Left cardiac atrium (tissue), 4 donors: Measurements from ENCODE around the gene REELD1. TPM values are rescaled to one million over a fixed set of nuclear protein-coding genes. Genes with fewer than 3 reads are reported as not detected.
A peak's percentile ranks its signal among the peaks of the same experiment; 100 is the strongest.

Source experiments
- ATAC-seq, 2 donors: fragments of 200-7000 bp; cut with Tn5 transposase; one replicate each; pipeline ENCODE4 v1.9.1; 2020; ENCODE audit warnings: mild to moderate bottlenecking in 2 of 2, moderate library complexity in 2 of 2
- DNase-seq: peaks from one replicate; pipeline ENCODE4 v3.0.0-alpha.2; 2020
- intact Hi-C, 2 donors: fragments of 100-400 bp; cut with DNase I; formaldehyde crosslinking; loops; one replicate each; pipeline versions ENCODE4 v1.14.1 to v1.15.1; 2022 to 2023
- total RNA-seq, 2 donors: library from RNA; stranded (reverse); fragmentation: NEBNext Ultra II Directional; extraction: Animal tissue kit (Norgen Biotek cat#: 25700); gene quantifications; one replicate each; pipeline ENCODE4 v1.2.1, GENCODE V29; 2021
- donor health status: DM: no; HTN: yes; CAD: no.
- donor health status: DM: no; HTN: yes; CAD: no; lungs with severe emphysema.
- donor health status: DM: yes; HTN: yes; CAD: no.
- donor health status: Dilated cardiomyopathy.

Gene REELD1
- total RNA-seq, 2 donors from 2014 or later: 0.16 TPM; not detected in 1

DNA sequence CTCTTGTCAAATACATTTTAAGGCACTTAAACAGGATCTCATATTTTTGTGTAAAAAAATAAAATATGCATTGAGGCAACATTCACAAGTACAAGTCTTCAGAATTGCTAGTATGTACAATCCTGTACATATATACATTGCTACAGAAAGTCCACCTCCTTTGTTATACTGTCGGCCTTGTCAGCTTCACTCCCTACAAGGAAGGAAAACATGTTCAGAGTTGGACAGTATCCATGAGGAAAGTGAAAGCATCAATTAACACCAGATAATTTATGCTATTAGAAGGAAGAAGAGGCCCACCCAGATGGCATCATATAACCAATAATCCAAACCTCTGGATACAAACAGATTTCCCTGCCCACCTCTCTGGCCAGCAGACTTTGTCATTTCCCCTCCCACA is 42.0 kb downstream of the REELD1 start:
- DNase-seq: no peak
- intact Hi-C loops: no loop called here
- ATAC-seq: no peak

DNA sequence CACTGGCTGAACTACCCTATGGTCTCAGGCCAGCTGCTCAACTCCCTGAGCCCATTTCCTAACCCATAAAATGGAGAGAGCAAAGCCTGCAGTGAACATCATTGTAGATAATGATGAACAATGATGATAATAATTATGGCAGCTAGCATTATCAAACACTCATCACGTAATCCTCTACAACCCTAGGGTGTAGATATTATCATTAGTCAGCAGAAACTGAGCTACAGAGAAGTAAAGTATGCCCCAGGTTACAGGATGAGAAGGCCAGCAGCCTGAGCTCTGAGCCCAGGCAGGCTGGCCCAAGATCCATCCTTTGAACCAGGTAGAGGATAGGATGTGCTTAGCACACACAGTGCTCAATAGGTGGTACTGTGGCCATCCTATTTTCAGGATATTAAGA is 43.2 kb downstream of the REELD1 start:
- no peak for ATAC-seq
- intact Hi-C loops: no loop called here
- DNase-seq: no peak

DNA sequence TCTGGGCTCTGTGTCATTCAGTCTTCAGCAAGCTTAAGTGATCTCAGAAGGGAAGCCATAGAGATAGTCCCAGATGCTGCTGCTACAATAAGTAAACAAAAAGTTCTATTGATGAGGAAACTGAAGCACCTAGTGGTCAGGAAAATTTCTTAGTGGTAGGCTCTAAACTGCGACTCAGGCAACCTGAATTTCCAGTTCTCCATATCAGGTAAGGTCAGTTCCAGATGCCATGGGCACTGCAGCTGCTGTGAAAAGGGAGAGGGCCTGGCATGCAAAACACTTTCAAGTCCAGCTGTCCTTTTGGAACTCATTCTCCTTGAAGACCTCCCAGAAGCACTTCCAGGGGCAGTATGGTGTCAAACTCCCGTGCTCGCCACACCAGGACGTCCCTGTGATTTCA is 46.2 kb downstream of the REELD1 start:
- DNase-seq (no peak), ATAC-seq (no peak)
- intact Hi-C loops: no loop called here

DNA sequence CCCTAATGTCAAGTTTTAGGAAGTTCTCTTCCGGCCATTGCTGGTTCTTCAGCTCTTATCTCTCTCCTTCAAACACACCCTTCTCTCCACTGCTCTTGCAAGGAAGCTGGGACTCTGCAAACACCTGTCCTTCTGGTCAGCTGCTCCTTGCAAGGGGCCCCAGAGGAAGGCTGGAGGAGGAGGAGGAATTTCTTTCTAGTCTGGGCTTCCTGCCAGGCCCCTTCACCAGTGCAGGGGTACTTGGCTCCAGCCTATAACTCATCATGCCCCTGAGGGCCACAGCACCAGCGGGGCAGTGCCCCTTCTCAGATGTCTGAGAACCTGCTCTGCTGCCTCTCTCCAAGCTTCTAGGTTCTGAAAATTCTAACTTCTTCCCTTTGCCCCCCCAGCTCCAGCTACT is 46.7 kb downstream of the REELD1 start:
- DNase-seq (no peak), ATAC-seq (no peak)
- intact Hi-C loops: no loop called here

DNA sequence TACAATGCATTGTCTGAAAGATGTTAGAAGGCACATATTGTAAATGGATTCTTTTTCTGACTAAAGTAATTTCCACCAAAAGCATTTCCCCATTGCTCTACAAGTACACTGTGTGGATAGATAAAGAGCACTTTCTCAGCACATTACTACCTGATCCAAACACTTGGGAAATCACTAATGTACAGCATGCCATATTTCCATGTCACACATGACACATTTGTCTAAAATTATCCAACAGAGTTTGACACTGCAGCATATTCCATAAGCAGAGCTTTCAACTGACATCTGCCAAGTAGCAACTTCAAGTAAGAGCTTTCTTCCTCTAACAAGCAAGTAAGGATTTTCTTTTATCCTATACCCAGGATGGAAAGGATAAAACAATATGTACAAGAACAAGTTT is 49.5 kb downstream of the REELD1 start:
- ATAC-seq (no peak), DNase-seq (no peak)
- intact Hi-C loops: no loop called here

DNA sequence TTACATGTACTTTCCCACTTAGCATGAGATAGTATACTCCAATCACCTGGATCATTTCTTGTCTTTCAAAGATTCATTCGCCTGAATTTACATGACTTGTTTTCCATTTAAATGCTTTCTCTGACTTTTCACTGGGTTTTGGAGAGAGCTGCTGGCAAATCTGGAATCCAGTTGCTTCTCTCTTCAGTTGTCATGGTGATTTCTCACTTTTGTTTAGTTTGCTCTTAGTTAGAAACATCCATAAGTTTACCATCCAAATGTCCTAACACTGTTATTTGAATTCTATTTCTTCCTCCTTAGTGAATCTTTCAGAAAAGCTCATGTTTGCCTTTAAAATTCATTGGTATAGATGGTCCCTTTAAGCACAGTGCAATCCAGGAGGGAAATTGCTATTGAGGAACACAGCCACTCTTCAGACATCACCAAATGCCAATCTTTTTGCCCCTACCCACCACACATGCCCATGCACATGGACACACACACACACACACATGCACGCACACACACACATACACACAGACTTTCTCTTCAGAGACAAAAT is 51.7 kb downstream of the REELD1 start:
- intact Hi-C loops: no loop called here
- DNase-seq (no peak), ATAC-seq (no peak)

DNA sequence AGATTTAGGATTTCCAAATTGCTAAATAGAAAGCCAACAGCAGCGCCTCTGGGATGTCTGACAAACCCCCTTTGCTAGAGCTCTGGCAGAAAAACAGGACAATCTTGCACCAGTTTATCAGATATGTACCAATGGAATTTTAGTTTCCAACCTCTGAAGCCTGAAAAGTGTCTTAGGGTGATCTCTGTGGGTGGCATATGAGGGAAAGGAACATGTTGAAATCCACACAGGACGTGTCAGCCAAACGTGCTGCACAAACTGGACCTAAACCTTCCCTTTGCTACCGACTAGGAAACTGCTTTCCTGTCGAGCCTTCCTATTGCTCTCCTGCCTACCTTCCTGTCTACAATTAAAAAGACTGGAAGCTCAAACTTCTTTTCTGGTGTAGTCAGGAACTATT is 53.5 kb downstream of the REELD1 start:
- DNase-seq: no peak
- intact Hi-C loops: no loop called here
- peak in 1 of 2 donors; percentile 73 for ATAC-seq

DNA sequence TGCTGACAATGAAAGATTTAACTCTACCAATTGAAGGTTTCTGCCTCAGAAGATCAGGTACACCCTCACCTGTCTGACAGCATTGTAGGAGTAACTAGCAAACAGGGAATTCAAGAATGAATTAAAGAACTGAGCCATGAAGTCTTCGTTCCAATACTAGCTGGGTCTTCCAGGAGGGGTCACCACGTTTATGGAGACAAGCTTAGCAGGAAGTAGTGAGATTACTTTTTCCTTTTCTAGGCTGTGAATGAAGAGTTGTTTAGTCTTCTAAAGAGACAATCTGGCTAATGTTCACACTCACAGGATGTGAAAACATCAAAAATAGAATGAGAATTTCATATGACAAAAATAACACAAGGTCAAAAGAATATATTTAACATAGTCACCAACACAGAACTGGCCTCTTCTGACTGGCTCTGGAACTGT is 54.9 kb downstream of the REELD1 start:
- intact Hi-C loops: no loop called here
- DNase-seq: no peak
- no peak for ATAC-seq

DNA sequence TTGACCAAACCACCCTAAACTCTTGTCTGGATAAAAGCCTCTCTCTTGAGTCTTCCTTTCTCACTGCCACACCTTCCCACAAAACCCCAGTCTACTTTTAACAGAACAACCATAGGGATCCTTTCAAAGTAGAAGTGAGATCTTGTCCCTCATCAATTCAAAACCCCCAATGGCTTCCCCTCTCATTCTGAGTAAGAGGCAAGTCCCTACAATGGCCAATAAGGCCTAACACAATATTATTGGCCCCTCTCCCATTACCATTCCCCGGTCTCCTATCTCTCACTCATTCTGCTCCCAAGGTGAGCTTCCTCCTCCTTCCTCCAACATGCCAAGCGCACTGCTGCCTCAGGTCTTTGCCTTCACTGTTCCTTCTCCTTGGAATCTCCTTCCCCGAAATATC is 57.1 kb downstream of the REELD1 start:
- ATAC-seq: no peak
- intact Hi-C loops: no loop called here
- DNase-seq: no peak

DNA sequence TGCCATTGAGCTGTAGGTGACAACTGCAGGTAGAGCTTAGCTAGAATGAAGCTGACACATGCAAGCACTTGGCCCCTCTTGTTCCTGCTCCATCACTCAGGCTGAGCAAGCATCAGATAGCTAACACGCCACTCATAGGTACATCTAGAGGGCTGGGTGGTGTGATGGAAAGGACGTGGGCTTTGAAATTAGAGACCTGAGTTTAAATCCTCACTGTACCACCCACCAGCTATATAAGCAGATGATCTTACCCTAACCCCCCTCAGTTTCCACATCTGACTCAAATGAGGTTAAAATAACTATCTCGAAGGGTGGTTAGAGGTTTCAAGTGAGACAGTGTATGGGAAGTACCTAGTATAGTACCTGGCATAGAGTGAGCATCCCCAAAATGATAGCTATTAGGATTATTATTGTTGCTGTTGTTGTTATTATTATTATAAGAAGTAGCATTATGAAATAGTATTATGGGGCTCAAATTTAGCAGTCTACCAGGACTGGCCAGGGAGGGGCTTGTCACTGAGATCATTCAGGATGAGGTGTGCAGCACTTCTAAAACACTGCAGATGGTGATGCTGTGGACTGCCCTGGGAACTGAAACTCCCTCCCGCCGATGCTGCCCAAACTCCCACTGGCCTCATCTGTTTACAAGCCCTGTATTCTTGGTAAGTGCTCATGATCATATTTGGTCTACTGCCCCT is 59.0 kb downstream of the REELD1 start:
- DNase-seq: no peak
- intact Hi-C loops: no loop called here
- ATAC-seq: no peak

DNA sequence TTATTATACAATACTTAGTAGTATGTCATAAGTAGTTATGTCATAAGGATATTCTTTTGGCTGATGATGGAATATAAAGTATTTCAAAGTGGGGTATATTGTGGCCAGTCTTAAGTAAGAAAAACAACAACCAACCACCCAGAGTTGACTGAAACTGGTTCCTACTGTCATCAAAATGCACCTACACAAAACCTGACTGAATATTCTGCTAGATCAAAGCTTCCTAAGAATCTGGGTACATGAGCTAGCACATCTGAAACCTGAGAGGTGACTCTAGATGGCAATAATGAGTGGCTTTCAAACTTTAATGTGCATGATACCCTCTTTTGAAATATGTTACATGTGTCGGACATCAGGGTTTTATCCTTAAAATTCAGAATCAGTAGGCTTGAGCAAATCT is 60.4 kb downstream of the REELD1 start:
- ATAC-seq (no peak), DNase-seq (no peak)
- intact Hi-C loops: no loop called here

DNA sequence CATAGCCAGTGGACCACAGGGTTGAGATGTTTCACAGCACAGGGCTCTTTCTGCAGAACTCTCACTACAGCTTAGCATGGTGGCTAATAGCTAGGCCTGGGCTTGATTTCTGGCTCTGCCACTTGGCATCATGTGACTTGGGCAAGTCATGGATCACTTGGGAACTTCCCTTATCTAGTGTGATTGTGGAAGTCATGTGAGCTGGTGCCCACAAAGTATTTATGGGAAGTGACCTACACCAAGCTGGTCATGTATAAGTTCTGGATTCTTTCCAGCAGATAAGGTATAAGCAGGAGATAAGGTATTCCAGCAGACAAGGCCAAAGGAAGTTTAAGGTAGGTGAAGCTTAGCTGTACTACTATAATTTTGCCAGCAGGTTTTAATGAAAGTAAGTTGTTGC is 61.0 kb downstream of the REELD1 start:
- DNase-seq (no peak), ATAC-seq (no peak)
- intact Hi-C loops: no loop called here

DNA sequence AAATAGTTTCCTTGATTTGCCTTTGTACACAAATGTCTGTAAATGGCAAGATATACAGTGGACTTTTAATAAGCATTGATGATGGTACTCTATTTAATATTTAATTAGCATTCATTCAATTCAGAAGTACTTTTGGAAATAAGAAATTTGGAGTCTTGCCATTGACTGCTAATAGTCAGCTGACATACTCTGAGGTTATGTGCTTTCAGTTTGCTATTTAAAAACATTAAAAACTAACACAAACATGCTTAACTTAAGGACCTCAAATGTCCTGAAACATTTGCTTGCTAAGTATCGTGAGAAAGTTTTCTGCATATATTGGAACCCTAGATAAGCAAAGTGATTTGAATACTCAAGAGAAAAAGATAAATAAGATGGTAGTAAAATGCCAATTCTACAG is 64.6 kb downstream of the REELD1 start:
- DNase-seq: no peak
- no peak for ATAC-seq
- intact Hi-C loops: no loop called here

Other genes with a start within 250 kb of the REELD1 start
- gene LSM6, start 38.8 kb upstream of the REELD1 start, total RNA-seq: 10 to 100 TPM; 15.7 to 17.2 TPM